ENCODE measurements around the gene SMARCA2. TPM values are rescaled to one million over a fixed set of nuclear protein-coding genes. Genes with fewer than 3 reads are reported as not detected.

SMARCA2 gene
- total and polyA plus RNA-seq, 2 donors (not counting 1 experiment from before 2014, with no cell fraction given), result 75.3 to 250 TPM

DNA sequence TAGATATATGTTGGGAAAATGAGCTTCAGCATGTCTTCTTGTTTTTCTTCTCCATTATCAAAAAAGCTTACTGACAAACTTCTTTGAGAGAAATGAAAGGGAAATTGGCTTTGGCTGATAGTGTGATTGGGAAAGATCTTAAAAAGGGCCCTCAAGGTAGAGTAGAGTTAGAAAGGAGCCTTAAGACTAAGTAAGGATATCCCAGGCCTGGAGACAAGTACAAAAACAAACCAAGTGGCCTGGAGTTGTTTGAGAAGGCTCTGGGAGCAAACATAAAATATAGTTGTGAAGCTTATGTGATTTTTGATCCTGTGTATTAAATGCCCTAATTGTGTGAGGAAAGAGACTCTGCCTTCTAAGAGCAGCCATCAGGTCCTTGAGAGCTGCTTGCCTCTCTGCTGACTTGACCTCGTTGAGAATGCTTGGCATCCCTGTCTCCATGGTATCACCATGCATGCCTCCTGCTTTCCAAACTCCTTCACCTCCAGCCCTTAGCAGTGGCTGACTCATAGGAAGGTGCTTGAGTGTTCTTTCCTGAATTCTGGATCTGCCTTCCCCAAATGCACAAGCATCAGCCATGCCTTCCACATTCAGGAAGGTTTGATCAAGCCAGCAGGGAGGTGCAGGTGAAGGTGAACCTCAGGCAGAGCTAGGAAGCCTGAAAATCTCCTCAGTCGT lies 78.9 kb downstream of the SMARCA2 start:
- Histone ChIP-seq H3K9ac (ENCODE audit: low read length) (no peak overlapping the region), H3K4me3 (ENCODE audit: control extremely low read depth in 1 of 5, extremely low read depth in 1 of 5, insufficient read depth in 1 of 5, low read depth in 2 of 5, low read length in 4 of 5) (no peak overlapping the region), H3K27ac (ENCODE audit: low read length in 2 of 2) (no peak overlapping the region), H3K36me3 (replicated peaks in 1 of 2; ENCODE audit: control extremely low read depth in 1 of 2, control insufficient read depth in 1 of 2, extremely low read depth in 1 of 2, insufficient read depth in 2 of 2, low read length in 1 of 2) (peaks cover 4 to 87% of the 10 kb centered on the region in 2 experiments), H3K79me2 (ENCODE audit: control insufficient read depth, insufficient read depth, low read length) (no peaks in the 10 kb centered on the region), H2AFZ (ENCODE audit: insufficient read depth, low read depth, low read length, poor library complexity, severe bottlenecking) (no peak overlapping the region), H3K4me2 (replicated peaks; ENCODE audit: low read depth, low read length, poor library complexity, severe bottlenecking) (no peak overlapping the region), H4K20me1 (ENCODE audit: control insufficient read depth, insufficient read depth, low read length, poor library complexity, severe bottlenecking) (no peaks in the 10 kb centered on the region), H3K4me1 (ENCODE audit: control insufficient read depth in 2 of 2, insufficient read depth in 2 of 2, low read length in 2 of 2) (no peaks in the 10 kb centered on the region), H3K27me3 (replicated peaks in 1 of 4; ENCODE audit: control extremely low read depth in 1 of 4, control insufficient read depth in 3 of 4, insufficient read depth in 4 of 4, low read length in 3 of 4) (no peaks in the 10 kb centered on the region), H3K9me3 (ENCODE audit: control extremely low read depth in 1 of 3, control insufficient read depth in 2 of 3, insufficient read depth in 1 of 3, low read length in 2 of 3) (no peaks in the 10 kb centered on the region)
- 70% methylated on average over 1 of the region's 2 CpGs for WGBS (ENCODE audit: insufficient coverage)
- no peaks in the 10 kb centered on the region for H3K9me3 Mint-ChIP-seq (ENCODE audit: insufficient read depth)
- H3K27ac Mint-ChIP-seq, result no peak overlapping the region
- POLR2A ChIA-PET, result no interaction called here
- no peak overlapping the region for H3K4me3 Mint-ChIP-seq
- DNase-seq (no peak), ATAC-seq (ENCODE audit: low read depth) (no peak)
- intact Hi-C loops (cut with micrococcal nuclease), result no loop called here
- no peaks in the 10 kb centered on the region for H3K4me1 Mint-ChIP-seq
- no peak for TF ChIP-seq EZH2 (IDR thresholded peaks at IDR 0.05; ENCODE audit: borderline replicate concordance, insufficient read depth, low read depth, low read length, poor library complexity, severe bottlenecking)
- TF ChIP-seq, protein P1, sequence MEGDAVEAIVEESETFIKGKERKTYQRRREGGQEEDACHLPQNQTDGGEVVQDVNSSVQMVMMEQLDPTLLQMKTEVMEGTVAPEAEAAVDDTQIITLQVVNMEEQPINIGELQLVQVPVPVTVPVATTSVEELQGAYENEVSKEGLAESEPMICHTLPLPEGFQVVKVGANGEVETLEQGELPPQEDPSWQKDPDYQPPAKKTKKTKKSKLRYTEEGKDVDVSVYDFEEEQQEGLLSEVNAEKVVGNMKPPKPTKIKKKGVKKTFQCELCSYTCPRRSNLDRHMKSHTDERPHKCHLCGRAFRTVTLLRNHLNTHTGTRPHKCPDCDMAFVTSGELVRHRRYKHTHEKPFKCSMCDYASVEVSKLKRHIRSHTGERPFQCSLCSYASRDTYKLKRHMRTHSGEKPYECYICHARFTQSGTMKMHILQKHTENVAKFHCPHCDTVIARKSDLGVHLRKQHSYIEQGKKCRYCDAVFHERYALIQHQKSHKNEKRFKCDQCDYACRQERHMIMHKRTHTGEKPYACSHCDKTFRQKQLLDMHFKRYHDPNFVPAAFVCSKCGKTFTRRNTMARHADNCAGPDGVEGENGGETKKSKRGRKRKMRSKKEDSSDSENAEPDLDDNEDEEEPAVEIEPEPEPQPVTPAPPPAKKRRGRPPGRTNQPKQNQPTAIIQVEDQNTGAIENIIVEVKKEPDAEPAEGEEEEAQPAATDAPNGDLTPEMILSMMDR (IDR thresholded peaks at IDR 0.05), result no peak
- no peaks in the 10 kb centered on the region for H3K27me3 Mint-ChIP-seq
- CTCF ChIA-PET, result interaction anchor here (1.0 to 1.6 kb wide), 2 partner anchors 20 to 385 kb away, joined by 3 to 5 read pairs; no protein-coding TSS in a partner anchor

DNA sequence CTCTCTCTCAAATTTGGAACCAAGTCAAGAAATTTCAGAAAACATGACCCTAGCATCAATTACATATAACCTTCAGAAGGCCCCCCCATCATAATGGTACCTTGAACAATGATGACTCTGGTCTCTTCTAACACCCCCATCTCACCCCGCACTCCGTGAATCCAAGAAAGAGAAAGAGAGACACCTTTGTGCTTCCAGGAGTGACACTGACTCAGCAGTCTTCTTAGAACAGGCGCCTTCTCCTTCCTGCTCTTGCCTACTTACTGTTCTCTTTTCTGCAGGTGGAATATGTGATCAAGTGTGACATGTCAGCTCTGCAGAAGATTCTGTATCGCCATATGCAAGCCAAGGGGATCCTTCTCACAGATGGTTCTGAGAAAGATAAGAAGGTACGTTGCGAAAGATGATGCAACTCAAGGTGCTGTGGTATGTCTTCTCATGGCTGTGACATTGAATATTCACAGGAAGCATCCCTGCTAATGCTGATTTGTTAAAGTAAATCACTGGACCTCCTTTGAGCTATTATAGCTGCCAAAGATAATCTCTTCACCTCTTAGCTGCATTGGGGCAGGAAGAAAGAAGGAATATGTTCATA lies 81.3 kb downstream of the SMARCA2 start:
- H3K4me1 ChIP-seq (ENCODE audit: control insufficient read depth in 2 of 2, insufficient read depth in 2 of 2, low read length in 2 of 2), result no peaks in the 10 kb centered on the region
- Mint-ChIP-seq H3K4me1 (no peaks in the 10 kb centered on the region), H3K27ac (no peak overlapping the region), H3K9me3 (ENCODE audit: insufficient read depth) (peaks cover 5% of the 10 kb centered on the region), H3K4me3 (no peak overlapping the region), H3K27me3 (no peaks in the 10 kb centered on the region)
- H3K9me3 ChIP-seq (ENCODE audit: control extremely low read depth in 1 of 3, control insufficient read depth in 2 of 3, insufficient read depth in 1 of 3, low read length in 2 of 3), result no peaks in the 10 kb centered on the region
- no peak for DNase-seq
- H3K79me2 ChIP-seq (ENCODE audit: control insufficient read depth, insufficient read depth, low read length), result no peaks in the 10 kb centered on the region
- CTCF ChIA-PET, result interaction anchor here (2.1 kb wide), 1 partner anchor 9 kb away, joined by 9 read pairs; no protein-coding TSS in a partner anchor
- POLR2A ChIA-PET, result no interaction called here
- no peak overlapping the region for H3K4me3 ChIP-seq (ENCODE audit: control extremely low read depth in 1 of 5, extremely low read depth in 1 of 5, insufficient read depth in 1 of 5, low read depth in 2 of 5, low read length in 4 of 5)
- intact Hi-C loops (cut with micrococcal nuclease), result no loop called here
- H3K4me2 ChIP-seq (replicated peaks; ENCODE audit: low read depth, low read length, poor library complexity, severe bottlenecking), result no peak overlapping the region
- peaks cover 5 to 86% of the 10 kb centered on the region in 2 experiments for H3K36me3 ChIP-seq (replicated peaks in 1 of 2; ENCODE audit: control extremely low read depth in 1 of 2, control insufficient read depth in 1 of 2, extremely low read depth in 1 of 2, insufficient read depth in 2 of 2, low read length in 1 of 2)
- no peak for TF ChIP-seq EZH2 (IDR thresholded peaks at IDR 0.05; ENCODE audit: borderline replicate concordance, insufficient read depth, low read depth, low read length, poor library complexity, severe bottlenecking)
- TF ChIP-seq, protein P1 (IDR thresholded peaks at IDR 0.05), result no peak
- no peaks in the 10 kb centered on the region for H3K27me3 ChIP-seq (replicated peaks in 1 of 4; ENCODE audit: control extremely low read depth in 1 of 4, control insufficient read depth in 3 of 4, insufficient read depth in 4 of 4, low read length in 3 of 4)
- ATAC-seq (ENCODE audit: low read depth), result no peak
- WGBS (ENCODE audit: insufficient coverage), result 84% methylated on average over 5 of the region's 6 CpGs
- H4K20me1 ChIP-seq (ENCODE audit: control insufficient read depth, insufficient read depth, low read length, poor library complexity, severe bottlenecking), result no peaks in the 10 kb centered on the region
- H3K27ac ChIP-seq (ENCODE audit: low read length in 2 of 2), result no peak overlapping the region
- no peak overlapping the region for H3K9ac ChIP-seq (ENCODE audit: low read length)
- no peak overlapping the region for H2AFZ ChIP-seq (ENCODE audit: insufficient read depth, low read depth, low read length, poor library complexity, severe bottlenecking)
